NCI-H1105 treated with DMSO at 0.1 percent for 48 hours (cell line): ENCODE data around the gene KIAA1614.
A peak's percentile ranks its signal among the peaks of the same experiment; 100 is the strongest.

Experiments used
- DNase-seq: peaks from one replicate; lab custom pipeline; 2025; lab: John Stamatoyannopoulos, UW

Gene KIAA1614

GRCh38 chr1:180924939-180925338 is 12.2 kb downstream of the KIAA1614 start:
- no peak for DNase-seq

- DNase-seq, result no peak
Measured at GRCh38 chr1:180925471-180926051, 12.9 kb downstream of the KIAA1614 start.

GRCh38 chr1:180926164-180926981 is 13.7 kb downstream of the KIAA1614 start:
- DNase-seq, result peak; percentile 85

GRCh38 chr1:180927348-180927747 is 14.7 kb downstream of the KIAA1614 start:
- no peak for DNase-seq

GRCh38 chr1:180927841-180928240 is 15.1 kb downstream of the KIAA1614 start:
- DNase-seq, result peak; percentile 21

- peak; percentile 16 for DNase-seq
Measured at GRCh38 chr1:180928331-180929230, 15.9 kb downstream of the KIAA1614 start.

GRCh38 chr1:180929389-180929788 is 16.7 kb downstream of the KIAA1614 start:
- no peak for DNase-seq

GRCh38 chr1:180930687-180931086 is 18.0 kb downstream of the KIAA1614 start:
- no peak for DNase-seq

- DNase-seq, result no peak
Measured at GRCh38 chr1:180931529-180931928, 18.8 kb downstream of the KIAA1614 start.

GRCh38 chr1:180932378-180932777 is 19.7 kb downstream of the KIAA1614 start:
- no peak for DNase-seq

- no peak for DNase-seq
Measured at GRCh38 chr1:180933141-180933540, 20.4 kb downstream of the KIAA1614 start.

GRCh38 chr1:180934563-180934962 is 21.9 kb downstream of the KIAA1614 start:
- DNase-seq, result no peak

- DNase-seq, result no peak
Measured at GRCh38 chr1:180935326-180936109, 22.8 kb downstream of the KIAA1614 start.

GRCh38 chr1:180936110-180937011 is 23.7 kb downstream of the KIAA1614 start:
- no peak for DNase-seq

- DNase-seq, result no peak
Measured at GRCh38 chr1:180937012-180937372, 24.3 kb downstream of the KIAA1614 start.

GRCh38 chr1:180937624-180938225 is 25.0 kb downstream of the KIAA1614 start:
- DNase-seq, result no peak

GRCh38 chr1:180939073-180939710 is 26.5 kb downstream of the KIAA1614 start:
- no peak for DNase-seq

- no peak for DNase-seq
Measured at GRCh38 chr1:180939711-180940103, 27.0 kb downstream of the KIAA1614 start.

- no peak for DNase-seq
Measured at GRCh38 chr1:180940445-180940844, 27.7 kb downstream of the KIAA1614 start.
